ENCODE data around the gene CA5A.

CA5A gene

DNA sequence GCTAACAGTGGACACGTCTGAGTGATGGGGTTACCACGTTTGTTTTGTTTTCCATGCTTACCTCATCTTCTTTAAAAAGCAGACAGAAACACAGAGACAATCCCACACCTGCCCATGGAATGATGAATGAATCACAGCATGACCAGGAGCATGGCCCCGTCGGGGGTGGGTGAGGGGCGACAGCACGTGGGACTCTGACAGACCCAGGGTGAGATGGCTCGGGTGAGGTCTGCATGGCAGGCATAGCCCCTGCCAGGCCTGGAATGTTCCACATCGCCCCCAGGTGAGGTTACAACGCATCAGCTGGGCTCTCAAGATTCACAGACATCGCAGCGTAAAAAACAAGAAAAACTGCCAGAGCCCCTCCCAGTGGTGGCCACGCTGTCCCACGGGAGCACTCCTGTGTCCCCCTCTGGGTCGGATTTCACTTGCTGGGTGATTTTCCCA, 85.2 kb downstream of the CA5A start:
- WGBS (ENCODE audit: insufficient coverage), result 97% methylated on average over 14 of the region's 14 CpGs
- H3K9me3 ChIP-seq (ENCODE audit: control extremely low read depth in 1 of 5, control insufficient read depth in 4 of 5, insufficient read depth in 2 of 5, low read depth in 1 of 5, low read length in 4 of 5), result no peaks in the 10 kb centered on the region
- CTCF ChIA-PET, result interaction anchor here (0.8 to 8.6 kb wide), 9 partner anchors 13 to 98 kb away, joined by 3 to 129 read pairs (median 5); partner anchors contain the start of gene SLC7A5
- peaks cover 0 to 84% (median 30%) of the 10 kb centered on the region in 4 experiments for H3K36me3 ChIP-seq (ENCODE audit: control insufficient read depth in 4 of 4, insufficient read depth in 4 of 4, low read length in 3 of 4)
- H3K4me1 ChIP-seq (ENCODE audit: control extremely low read depth in 1 of 4, control insufficient read depth in 4 of 4, insufficient read depth in 4 of 4, low read length in 3 of 4), result peaks cover 0 to 43% (median 29%) of the 10 kb centered on the region in 4 experiments
- H3K27ac ChIP-seq (ENCODE audit: insufficient read depth in 1 of 2, low read depth in 1 of 2, low read length in 2 of 2, poor library complexity in 1 of 2, severe bottlenecking in 2 of 2), result no peak overlapping the region
- no peak for DNase-seq
- H3K27me3 ChIP-seq (replicated peaks in 2 of 5; ENCODE audit: control insufficient read depth in 4 of 5, insufficient read depth in 5 of 5, low read length in 4 of 5), result no peaks in the 10 kb centered on the region
- POLR2A ChIA-PET, result interaction anchor here (1.1 kb wide), 1 partner anchor 11 kb away, joined by 4 read pairs; no protein-coding TSS in a partner anchor
- H3K4me3 ChIP-seq (ENCODE audit: control insufficient read depth in 1 of 7, extremely low read depth in 1 of 7, insufficient read depth in 4 of 7, low read depth in 2 of 7, low read length in 6 of 7), result no peak overlapping the region

- no peaks in the 10 kb centered on the region for H3K27me3 ChIP-seq (replicated peaks in 2 of 5; ENCODE audit: control insufficient read depth in 4 of 5, insufficient read depth in 5 of 5, low read length in 4 of 5)
- no peak overlapping the region for H3K27ac ChIP-seq (ENCODE audit: insufficient read depth in 1 of 2, low read depth in 1 of 2, low read length in 2 of 2, poor library complexity in 1 of 2, severe bottlenecking in 2 of 2)
- ChIA-PET POLR2A (interaction anchor here (0.5 to 1.9 kb wide), 5 partner anchors 9 to 72 kb away, joined by 3 to 7 read pairs (median 4); partner anchors contain the start of gene SLC7A5), CTCF (interaction anchor here (0.7 to 8.6 kb wide), 25 partner anchors 9 to 99 kb away, joined by 3 to 129 read pairs (median 4); partner anchors contain the start of gene SLC7A5)
- peaks cover 0 to 84% (median 29%) of the 10 kb centered on the region in 4 experiments for H3K36me3 ChIP-seq (ENCODE audit: control insufficient read depth in 4 of 4, insufficient read depth in 4 of 4, low read length in 3 of 4)
- H3K9me3 ChIP-seq (ENCODE audit: control extremely low read depth in 1 of 5, control insufficient read depth in 4 of 5, insufficient read depth in 2 of 5, low read depth in 1 of 5, low read length in 4 of 5), result no peaks in the 10 kb centered on the region
- no peak overlapping the region for H3K4me3 ChIP-seq (ENCODE audit: control insufficient read depth in 1 of 7, extremely low read depth in 1 of 7, insufficient read depth in 4 of 7, low read depth in 2 of 7, low read length in 6 of 7)
- peak; percentile 52 to 71 (median 71) for DNase-seq
- H3K4me1 ChIP-seq (ENCODE audit: control extremely low read depth in 1 of 4, control insufficient read depth in 4 of 4, insufficient read depth in 4 of 4, low read length in 3 of 4), result peaks cover 0 to 34% (median 22%) of the 10 kb centered on the region in 4 experiments
- 64% methylated on average over 17 of the region's 25 CpGs for WGBS (ENCODE audit: insufficient coverage)
Measured at GRCh38 chr16:87850009-87851006, 86.0 kb downstream of the CA5A start.

DNA sequence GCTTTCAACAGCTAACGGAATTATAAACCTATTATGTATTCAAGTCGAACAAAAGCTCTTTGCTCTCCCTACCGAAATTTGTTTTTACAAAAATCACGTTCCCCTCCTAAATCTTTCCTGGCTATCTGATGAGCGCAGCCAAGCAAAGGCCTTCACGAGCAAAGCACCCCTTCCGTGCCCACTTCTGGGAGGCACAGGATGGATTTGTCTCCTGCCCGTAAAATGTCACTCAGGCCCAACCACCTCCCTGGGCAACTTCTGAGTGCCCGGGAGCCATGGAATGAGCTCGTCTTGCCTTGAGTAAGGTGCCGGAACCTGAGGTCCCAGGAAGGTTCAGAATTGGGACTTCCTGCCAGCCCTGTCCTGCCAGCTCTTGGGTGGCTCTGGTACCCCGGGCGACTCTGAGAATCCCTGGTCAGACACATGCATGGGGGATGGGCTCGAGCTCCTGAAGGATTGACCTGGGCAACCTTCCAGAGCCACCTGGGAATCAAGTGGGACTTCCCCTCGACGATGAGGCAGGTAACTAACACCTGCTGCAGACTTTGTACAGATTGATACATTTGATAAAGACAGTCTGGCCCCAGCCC, 86.8 kb downstream of the CA5A start:
- peaks cover 0 to 86% (median 32%) of the 10 kb centered on the region in 4 experiments for H3K36me3 ChIP-seq (ENCODE audit: control insufficient read depth in 4 of 4, insufficient read depth in 4 of 4, low read length in 3 of 4)
- ChIA-PET CTCF (interaction anchor here (0.7 to 8.6 kb wide), 24 partner anchors 9 to 100 kb away, joined by 3 to 129 read pairs (median 4); partner anchors contain the start of gene SLC7A5), POLR2A (interaction anchor here (0.5 to 1.9 kb wide), 5 partner anchors 10 to 69 kb away, joined by 3 to 7 read pairs (median 3); partner anchors contain the start of gene SLC7A5)
- no peaks in the 10 kb centered on the region for H3K9me3 ChIP-seq (ENCODE audit: control extremely low read depth in 1 of 5, control insufficient read depth in 4 of 5, insufficient read depth in 2 of 5, low read depth in 1 of 5, low read length in 4 of 5)
- H3K27ac ChIP-seq (ENCODE audit: insufficient read depth in 1 of 2, low read depth in 1 of 2, low read length in 2 of 2, poor library complexity in 1 of 2, severe bottlenecking in 2 of 2), result no peak overlapping the region
- WGBS (ENCODE audit: insufficient coverage), result 95% methylated on average over 15 of the region's 16 CpGs
- no peaks in the 10 kb centered on the region for H3K27me3 ChIP-seq (replicated peaks in 2 of 5; ENCODE audit: control insufficient read depth in 4 of 5, insufficient read depth in 5 of 5, low read length in 4 of 5)
- no peak for DNase-seq
- H3K4me1 ChIP-seq (ENCODE audit: control extremely low read depth in 1 of 4, control insufficient read depth in 4 of 4, insufficient read depth in 4 of 4, low read length in 3 of 4), result peaks cover 0 to 26% (median 18%) of the 10 kb centered on the region in 4 experiments
- no peak overlapping the region for H3K4me3 ChIP-seq (ENCODE audit: control insufficient read depth in 1 of 7, extremely low read depth in 1 of 7, insufficient read depth in 4 of 7, low read depth in 2 of 7, low read length in 6 of 7)

DNA sequence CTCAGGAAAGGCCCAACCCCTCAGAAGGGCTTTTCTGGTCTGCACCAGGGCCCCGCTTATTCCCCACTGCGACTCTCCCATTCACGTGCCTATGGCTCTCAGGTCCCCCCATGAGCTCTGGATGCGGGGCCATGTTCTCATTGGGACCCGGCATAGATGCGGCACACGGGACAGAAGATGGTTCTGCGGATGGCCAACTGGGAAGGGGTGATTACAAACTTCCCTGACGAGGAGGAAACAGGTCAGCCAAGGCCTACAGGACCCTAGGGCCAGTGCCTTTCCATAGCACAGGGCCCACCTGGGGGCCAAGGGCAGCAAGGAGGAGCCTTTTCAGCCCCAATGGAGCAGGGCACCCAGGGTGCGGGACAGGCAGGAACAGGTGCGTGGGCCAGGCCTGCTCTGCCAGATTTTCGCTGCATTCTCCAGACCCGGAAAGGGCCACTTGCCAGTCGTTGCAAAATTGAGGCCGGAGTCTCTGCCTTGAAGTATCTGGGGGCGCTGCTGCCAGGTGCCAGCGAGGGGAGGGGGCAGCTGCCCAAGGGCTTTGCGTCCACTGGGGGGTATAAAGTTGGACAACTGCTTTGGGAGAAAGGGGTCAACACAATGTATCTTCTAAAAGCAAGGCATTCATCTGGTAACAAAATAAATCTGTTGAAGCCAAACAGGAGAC, 87.5 kb downstream of the CA5A start:
- Histone ChIP-seq H3K9me3 (ENCODE audit: control extremely low read depth in 1 of 5, control insufficient read depth in 4 of 5, insufficient read depth in 2 of 5, low read depth in 1 of 5, low read length in 4 of 5) (no peaks in the 10 kb centered on the region), H3K4me1 (ENCODE audit: control extremely low read depth in 1 of 4, control insufficient read depth in 4 of 4, insufficient read depth in 4 of 4, low read length in 3 of 4) (peaks cover 0 to 19% (median 15%) of the 10 kb centered on the region in 4 experiments), H3K27me3 (replicated peaks in 2 of 5; ENCODE audit: control insufficient read depth in 4 of 5, insufficient read depth in 5 of 5, low read length in 4 of 5) (no peaks in the 10 kb centered on the region), H3K36me3 (ENCODE audit: control insufficient read depth in 4 of 4, insufficient read depth in 4 of 4, low read length in 3 of 4) (peaks cover 0 to 93% (median 33%) of the 10 kb centered on the region in 4 experiments), H3K4me3 (ENCODE audit: control insufficient read depth in 1 of 7, extremely low read depth in 1 of 7, insufficient read depth in 4 of 7, low read depth in 2 of 7, low read length in 6 of 7) (no peak overlapping the region), H3K27ac (ENCODE audit: insufficient read depth in 1 of 2, low read depth in 1 of 2, low read length in 2 of 2, poor library complexity in 1 of 2, severe bottlenecking in 2 of 2) (no peak overlapping the region)
- no peak for DNase-seq
- ChIA-PET POLR2A (interaction anchor here (1.2 to 1.9 kb wide), 3 partner anchors 10 to 68 kb away, joined by 3 to 7 read pairs (median 3); partner anchors contain the start of gene SLC7A5), CTCF (interaction anchor here (0.7 to 8.6 kb wide), 17 partner anchors 10 to 68 kb away, joined by 3 to 129 read pairs (median 4); partner anchors contain the start of gene SLC7A5)
- 94% methylated on average over 18 of the region's 18 CpGs for WGBS (ENCODE audit: insufficient coverage)

GRCh38 chr16:87847785-87848675, 88.3 kb downstream of the CA5A start:
- peaks cover 0 to 96% (median 35%) of the 10 kb centered on the region in 4 experiments for H3K36me3 ChIP-seq (ENCODE audit: control insufficient read depth in 4 of 4, insufficient read depth in 4 of 4, low read length in 3 of 4)
- DNase-seq, result no peak
- H3K9me3 ChIP-seq (ENCODE audit: control extremely low read depth in 1 of 5, control insufficient read depth in 4 of 5, insufficient read depth in 2 of 5, low read depth in 1 of 5, low read length in 4 of 5), result no peaks in the 10 kb centered on the region
- H3K27me3 ChIP-seq (replicated peaks in 2 of 5; ENCODE audit: control insufficient read depth in 4 of 5, insufficient read depth in 5 of 5, low read length in 4 of 5), result no peaks in the 10 kb centered on the region
- ChIA-PET POLR2A (interaction anchor here (1.4 kb wide), 1 partner anchor 21 kb away, joined by 7 read pairs; the partner anchor contains the start of gene SLC7A5), CTCF (interaction anchor here (1.0 to 8.6 kb wide), 9 partner anchors 10 to 80 kb away, joined by 3 to 129 read pairs (median 4); partner anchors contain the start of gene SLC7A5)
- peaks cover 0 to 11% (median 8%) of the 10 kb centered on the region in 4 experiments for H3K4me1 ChIP-seq (ENCODE audit: control extremely low read depth in 1 of 4, control insufficient read depth in 4 of 4, insufficient read depth in 4 of 4, low read length in 3 of 4)
- WGBS (ENCODE audit: insufficient coverage), result 97% methylated on average over 25 of the region's 28 CpGs
- H3K27ac ChIP-seq (ENCODE audit: insufficient read depth in 1 of 2, low read depth in 1 of 2, low read length in 2 of 2, poor library complexity in 1 of 2, severe bottlenecking in 2 of 2), result no peak overlapping the region
- no peak overlapping the region for H3K4me3 ChIP-seq (ENCODE audit: control insufficient read depth in 1 of 7, extremely low read depth in 1 of 7, insufficient read depth in 4 of 7, low read depth in 2 of 7, low read length in 6 of 7)
